NK-92 (cell line): ENCODE data around the gene KCNC3.

Experiments
- DNase-seq: peaks from one replicate; lab custom pipeline; 2025; ENCODE audit not compliant: unreplicated experiment; lab: John Stamatoyannopoulos, UW

The KCNC3 gene

DNA sequence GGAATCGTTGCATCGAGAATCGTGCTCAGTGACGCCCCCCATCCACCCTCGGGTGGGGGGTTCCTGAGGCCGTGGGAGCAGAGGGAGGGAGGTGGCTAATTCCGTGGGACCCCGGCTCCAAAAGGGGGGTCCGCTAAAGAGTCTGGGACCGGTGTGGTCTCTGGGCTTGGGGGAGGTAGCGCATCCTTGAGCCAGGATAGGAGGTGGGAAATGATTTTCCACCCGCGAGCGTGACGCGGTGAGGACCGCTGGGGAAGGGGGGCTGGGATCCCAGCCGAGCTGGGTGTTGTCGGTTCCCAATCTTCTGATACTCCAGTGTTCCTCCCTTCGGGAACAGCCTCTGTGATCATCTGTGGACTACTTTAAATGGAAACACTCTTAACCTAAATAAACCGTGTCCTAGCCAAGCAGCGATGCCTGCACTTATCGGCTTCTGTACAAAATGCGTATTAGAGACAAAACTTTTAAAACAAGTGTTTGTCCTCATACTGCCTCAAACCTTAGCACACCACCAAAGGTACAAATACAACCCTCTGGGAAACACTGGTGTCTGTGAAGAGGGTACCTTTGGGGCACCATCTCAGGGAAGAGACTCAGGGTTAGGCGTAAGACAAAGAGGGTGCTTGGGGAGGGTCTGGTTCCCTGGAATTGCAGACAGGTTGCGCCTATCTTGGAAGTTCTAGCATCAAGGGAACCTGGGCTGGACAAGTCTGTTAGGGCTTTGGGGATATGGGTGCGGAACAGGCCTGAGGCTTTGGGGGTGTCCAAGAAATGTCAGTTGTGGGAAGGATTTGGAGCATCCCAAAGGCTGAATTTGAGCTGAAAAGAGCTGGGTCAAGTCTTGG, 16.0 kb downstream of the KCNC3 start:
- no peak for DNase-seq

DNA sequence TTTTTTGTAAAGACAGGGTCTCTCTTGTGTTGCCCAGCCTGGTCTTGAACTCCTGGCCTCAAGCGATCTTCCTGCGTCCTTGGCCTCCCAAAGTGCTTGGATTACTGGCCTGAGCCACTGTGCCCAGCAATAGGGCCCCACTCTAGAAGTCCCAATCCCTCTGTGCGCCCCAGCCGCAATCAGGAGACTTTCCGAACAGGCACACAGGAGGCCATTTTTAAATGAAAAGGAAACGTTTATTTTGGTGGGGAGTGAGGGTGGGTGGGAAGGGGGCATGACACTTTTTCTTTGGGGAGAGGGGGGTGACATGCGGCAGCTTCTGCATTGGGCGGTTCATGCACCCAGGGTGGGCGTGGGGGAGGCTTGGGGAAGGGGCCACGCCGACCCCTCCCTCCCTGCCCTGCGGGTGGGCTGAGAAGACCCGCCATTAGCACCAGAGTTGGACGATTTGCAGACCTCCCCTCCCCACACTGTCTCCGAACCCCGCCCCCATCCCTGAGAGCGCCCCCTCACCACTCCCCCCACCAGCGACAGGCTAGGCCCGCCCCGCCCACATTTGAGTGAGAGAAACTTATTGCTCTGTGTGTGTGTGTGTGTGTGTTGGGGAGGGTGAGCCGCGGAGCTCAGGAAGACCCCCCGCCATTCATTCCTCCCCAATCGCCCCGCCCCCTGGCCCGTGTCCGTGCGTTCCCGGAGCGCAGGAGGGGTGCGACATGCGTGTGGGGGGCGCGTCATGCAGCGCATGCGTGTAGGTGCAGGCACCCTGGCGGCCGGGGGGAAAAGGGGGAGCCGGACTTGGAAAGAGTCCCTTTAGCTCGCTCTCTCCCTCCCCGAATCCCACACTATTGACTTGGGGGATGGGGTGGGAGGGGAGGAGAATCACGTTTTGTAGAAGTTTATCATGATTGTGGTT, 17.2 kb downstream of the KCNC3 start:
- DNase-seq = no peak

DNA sequence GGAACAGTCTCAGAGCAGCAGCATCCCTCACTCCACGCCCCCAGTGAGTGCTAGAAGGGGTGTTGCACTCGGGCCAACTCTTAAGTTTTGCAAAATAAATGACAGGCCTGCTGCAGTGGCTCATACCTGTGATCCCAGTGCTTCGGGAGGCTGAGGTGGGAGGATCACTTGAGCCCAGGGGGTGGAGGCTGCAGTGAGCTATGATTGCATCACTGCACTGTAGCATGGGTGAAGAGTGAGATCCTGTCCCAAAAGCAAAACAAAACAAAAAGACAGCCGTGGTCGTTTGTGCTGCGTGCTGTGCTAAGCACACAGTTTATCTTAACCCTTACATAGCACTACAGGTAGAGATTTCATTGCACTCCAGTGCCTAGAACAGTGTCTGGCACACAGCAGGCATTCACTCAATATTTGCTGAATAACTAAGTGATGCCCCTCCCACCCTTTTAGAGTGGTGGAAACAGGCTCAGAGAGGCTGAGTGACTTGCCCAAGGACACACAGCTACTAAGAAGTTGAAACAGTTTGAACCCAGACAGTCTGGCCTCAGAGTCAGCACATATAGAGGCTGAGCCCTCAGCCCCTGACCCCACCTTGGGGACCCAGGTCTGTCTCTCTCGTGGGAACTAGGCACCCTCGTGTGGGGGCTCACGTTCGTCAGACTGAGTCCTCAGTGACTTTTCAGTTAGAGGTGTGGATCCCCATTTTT, 18.3 kb downstream of the KCNC3 start:
- no peak for DNase-seq

DNA sequence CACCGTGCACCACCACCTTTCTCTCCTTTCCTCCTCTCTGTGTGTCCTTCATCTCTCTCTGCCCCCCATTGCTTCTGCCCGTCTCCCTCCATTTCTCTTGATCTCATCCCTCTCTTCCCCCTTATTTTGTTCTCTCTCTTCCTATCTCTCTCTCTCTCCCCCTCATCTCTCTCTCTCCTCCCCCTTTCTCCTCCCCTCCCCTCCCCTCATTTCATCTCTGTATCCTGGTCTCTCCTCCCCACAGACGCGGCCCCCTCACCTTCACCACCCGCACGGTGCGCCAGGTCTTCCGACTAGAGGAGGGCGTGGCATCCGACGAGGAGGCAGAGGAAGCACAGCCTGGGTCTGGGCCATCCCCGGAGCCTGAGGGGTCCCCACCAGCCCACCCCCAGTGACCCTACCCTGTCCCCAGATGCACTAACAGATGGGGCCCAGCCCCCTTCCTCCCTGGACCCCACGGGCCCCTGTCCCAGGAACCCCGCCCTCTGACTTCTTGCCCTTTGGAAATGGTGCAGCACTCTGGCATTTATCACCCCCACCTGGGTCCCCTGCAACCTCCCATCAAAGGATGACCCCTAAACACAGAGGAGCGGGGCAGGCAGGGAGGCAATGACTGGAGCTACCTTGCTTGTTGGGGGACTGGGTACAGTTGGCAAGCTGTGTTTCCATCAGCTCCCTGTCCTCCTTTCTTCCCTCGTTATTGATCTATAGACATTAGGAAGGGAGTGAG, 19.6 kb downstream of the KCNC3 start:
- DNase-seq = no peak

DNA sequence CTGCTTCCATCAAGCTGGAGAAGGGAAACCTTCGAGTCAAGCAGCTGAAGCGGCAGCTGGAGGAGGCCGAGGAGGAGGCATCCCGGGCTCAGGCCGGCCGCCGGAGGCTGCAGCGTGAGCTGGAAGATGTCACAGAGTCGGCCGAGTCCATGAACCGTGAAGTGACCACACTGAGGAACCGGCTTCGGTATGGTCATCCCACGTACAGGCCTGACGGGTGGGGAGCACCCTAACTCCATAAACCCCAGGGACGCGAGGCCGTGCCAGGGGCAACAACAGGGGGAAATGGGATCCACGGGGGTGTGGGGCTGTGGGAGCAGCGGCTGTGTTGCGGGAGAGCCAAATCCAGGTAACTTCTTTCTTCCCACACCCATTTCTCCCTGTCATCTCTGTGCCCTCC, 20.2 kb downstream of the KCNC3 start:
- DNase-seq = no peak

DNA sequence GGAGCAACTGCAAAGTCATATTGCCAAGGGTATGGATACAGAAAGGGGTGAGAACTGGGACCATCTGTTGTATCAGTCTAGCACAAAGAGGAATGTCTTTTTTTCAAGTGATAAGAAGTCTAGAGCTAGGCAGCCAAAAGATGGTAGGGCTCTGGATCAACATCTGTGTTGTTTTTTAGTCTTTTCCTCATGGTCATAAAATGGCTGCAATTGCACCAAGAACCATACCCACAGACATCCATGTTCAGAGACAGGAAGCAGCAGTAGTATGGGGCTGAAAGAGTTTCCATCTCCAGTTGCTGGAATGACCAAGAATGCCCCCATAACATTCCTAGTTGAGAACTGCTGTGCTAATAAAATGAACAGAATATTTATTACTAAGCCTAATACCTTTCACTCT, 25.6 kb downstream of the KCNC3 start:
- no peak for DNase-seq

DNA sequence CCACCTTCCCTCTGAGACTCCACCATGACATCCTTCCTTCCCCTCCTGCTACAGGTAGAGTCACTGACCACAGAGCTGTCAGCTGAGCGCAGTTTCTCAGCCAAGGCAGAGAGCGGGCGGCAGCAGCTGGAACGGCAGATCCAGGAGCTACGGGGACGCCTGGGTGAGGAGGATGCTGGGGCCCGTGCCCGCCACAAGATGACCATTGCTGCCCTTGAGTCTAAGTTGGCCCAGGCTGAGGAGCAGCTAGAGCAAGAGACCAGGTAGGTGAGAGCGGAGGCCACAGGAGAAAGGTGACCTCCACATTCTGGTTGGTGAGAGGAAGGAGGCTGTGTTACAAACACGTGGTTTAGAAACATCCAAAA, 27.6 kb downstream of the KCNC3 start:
- DNase-seq = no peak

DNA sequence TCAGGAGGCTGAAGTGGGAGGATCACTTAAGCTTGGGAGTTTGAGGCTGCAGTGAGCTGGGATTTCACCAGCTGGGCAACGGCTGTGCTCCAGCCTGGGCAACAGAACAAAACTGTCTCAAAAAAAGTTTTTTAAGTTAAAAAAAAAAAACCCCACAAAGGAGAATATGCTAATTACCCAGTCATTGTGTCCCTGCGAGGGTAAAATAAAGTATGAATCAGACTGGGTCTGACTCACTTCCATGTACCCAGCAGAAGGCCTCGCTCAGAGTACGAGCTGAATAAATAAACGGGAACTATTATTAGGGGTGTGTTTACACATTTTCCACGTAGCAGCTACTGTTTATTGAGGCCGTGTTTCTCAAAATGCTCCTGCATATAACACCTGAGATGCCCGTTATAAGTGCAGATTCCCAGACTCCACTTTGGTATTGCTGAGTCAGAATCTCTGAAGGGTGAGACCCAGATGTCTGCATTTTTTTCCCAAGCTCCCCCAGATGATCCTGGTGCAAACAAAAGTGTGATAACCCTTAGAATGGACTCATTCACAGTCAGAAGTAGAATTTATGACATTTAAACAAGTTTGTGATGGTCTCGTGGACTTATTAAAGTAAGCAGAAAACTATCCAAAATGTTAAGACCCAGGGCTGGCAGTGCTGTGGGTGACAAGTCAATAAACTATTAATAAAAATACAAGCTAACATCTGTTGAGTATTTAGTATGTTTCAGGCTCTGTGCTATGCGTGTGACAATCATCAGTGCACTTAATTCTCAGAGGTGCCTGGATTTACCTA, 28.2 kb downstream of the KCNC3 start:
- DNase-seq = no peak

DNA sequence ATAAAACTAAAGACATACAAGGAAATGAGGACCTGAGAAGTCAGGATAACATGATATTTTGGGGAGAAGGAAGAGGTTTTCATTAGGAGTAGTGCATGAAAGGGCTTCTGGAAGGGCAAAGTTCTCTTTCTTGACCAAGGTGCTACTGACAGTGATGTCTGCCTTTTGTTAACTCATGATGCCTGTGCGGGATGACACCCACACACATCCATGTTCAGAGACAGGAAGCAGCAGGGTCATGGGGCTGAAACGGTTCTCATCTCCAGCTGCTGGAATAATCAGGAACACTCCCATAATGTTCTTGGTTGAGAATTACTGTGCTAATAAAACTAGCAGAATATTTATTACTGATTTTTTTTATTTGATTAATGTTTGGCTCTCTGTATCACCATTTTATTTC, 29.1 kb downstream of the KCNC3 start:
- DNase-seq = no peak

DNA sequence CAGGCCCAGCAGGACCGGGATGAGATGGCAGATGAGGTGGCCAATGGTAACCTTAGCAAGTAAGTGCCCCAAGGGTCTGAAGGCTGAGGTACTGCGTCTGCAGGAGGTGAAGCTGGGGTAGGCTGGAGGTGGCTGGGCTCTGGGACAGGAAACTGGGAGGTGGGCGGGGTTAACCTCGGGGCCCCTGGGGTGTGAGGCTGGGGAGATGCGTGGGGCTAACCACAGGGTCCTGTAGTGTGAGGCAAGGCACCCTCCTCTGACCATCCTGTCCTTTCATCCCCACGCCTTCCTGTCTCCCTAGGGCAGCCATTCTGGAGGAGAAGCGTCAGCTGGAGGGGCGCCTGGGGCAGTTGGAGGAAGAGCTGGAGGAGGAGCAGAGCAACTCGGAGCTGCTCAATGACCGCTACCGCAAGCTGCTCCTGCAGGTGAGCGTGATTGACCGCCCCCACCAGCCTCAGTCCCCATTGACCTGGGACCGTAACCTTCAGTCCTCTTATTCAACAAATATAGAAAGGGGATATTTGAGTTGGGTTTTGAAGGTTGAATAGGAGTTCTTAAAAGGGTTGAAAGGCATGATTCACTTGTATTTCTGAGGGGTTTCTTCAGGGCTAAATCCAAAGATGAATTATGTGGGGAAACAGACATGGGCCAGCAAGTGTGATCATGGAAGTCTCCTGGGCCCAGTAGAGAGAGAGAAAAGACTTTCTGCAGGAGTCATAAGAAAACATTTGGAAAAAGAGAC, 35.7 kb downstream of the KCNC3 start:
- no peak for DNase-seq

DNA sequence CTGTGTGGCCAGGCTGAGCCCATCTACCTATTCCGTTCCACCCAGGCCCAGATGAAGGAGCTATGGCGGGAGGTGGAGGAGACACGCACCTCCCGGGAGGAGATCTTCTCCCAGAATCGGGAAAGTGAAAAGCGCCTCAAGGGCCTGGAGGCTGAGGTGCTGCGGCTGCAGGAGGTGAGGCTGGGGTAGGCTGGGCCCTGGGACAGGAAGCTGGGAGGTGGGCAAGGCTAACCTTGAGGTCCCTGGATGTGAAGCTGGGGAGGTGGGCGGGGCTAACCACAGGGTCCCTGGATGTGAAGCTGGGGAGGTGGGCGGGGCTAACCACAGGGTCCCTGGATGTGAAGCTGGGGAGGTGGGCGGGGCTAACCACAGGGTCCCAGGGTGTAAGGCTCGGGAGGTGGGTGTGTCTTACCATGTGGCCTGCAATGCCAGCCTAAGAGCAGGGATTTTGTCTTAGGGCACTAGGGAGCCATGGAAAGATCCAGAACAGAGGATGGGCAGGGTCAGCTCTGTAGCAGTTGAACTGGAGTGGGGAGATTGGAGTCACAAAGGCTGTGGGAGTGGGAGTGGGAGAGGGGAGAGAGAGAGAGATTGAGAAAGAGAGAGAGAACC, 36.9 kb downstream of the KCNC3 start:
- DNase-seq = no peak

DNA sequence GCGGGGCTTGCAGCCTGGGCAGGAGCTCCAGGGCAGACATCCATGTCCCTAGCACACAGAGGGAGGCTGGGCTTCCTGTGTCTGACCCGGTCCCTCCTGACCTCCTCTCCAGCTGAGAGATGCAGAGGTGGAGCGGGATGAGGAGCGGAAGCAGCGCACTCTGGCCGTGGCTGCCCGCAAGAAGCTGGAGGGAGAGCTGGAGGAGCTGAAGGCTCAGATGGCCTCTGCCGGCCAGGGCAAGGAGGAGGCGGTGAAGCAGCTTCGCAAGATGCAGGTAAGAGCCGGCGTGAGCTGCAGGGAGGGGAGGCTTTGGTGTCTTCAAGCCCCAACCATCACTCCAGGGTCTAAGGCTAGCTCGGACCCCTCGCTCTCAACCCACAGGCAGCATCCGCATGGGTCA, 38.4 kb downstream of the KCNC3 start:
- no peak for DNase-seq

DNA sequence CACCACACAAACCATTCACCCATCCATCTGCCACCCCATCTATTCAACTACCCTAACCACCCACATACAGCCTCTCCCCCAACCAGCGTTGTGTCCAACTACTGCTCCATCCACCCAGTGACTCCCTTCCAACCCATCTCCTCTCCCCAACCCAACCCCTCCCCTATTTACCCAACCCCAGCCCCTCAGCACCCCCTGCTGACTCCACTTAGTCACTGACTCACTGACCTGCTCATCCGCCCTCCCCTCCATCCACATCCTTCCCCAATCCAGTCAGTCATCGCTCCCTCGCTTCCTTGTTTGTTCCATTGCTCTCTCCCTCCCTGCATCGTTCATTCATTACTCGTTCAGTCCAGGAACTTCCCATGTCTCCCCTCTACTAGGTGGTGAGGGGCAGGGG, 39.2 kb downstream of the KCNC3 start:
- no peak for DNase-seq

DNA sequence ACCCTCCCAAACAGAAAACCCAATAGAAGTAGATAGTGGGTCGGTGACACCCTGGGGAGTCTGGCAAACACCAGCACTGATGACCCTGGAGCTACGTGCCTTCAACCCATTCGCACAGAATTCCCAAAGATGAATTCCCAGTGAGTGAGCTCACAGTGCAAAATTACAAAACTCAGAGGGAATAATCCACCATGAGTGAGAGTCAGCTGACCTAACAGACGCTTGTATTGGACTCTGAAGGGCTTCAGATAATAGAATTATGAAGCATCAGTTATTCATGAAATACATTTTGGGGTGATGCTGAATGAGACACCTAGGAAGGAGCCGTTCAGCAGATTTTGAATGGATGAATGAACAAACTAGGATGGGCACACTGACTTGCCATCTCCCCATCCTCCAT, 40.2 kb downstream of the KCNC3 start:
- no peak for DNase-seq

DNA sequence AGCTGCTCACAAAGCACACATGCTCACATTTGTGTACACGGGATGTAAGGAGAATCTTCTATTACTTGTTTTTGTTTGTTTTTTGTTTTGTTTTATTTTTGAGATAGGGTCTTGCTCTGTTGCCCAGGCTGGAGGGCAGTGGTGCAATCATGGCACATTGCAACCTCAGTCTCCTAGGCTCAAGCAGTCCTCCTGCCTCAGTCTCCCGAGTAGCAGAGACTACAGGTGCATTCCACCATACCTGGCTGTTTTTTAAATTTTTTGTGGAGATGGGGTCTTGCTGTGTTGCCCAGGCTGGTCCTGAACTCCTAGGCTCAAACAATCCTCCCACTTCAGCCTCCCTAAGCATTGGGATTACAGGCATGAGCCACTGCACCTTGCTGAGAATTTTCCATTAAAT, 41.8 kb downstream of the KCNC3 start:
- DNase-seq = no peak

DNA sequence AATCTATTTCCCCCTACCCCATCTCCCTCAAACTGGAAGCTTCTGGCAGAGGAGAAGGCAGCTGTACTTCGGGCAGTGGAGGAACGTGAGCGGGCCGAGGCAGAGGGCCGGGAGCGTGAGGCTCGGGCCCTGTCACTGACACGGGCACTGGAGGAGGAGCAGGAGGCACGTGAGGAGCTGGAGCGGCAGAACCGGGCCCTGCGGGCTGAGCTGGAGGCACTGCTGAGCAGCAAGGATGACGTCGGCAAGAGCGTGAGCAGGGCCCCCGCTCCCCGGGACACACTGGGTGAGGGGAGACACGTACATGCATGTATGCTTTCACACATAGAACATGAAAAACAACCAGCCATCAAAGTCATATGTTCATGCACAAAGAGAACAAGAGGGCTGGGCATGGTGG, 42.7 kb downstream of the KCNC3 start:
- DNase-seq = no peak

DNA sequence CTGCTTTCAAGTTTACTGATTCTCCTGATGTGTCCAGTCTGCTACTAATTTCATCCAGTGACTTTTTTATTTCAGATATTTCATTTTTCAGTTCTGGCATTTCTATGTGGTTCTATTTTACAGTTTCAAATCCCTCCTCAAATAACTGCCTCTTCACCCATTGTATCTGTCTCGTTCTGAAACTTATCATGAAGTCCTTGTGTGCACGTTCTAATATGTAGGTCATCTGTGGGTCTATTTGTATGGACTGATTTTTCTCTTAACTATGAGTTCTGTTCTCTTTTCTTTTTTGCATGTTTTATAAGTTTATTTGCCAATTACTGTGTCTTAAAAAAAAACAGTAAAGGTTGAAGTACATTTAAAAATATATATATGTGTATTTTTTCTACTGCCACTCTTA, 43.3 kb downstream of the KCNC3 start:
- DNase-seq = no peak

DNA sequence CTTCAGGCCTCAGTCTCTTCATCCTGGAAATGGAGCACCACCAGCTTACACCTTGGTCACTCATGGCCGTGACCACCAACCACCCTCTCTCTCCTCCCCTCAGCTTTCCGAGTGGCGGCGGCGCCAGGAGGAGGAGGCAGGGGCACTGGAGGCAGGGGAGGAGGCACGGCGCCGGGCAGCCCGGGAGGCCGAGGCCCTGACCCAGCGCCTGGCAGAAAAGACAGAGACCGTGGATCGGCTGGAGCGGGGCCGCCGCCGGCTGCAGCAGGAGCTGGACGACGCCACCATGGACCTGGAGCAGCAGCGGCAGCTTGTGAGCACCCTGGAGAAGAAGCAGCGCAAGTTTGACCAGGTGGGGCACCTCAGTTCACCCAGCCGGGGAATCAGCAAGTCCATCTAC, 47.7 kb downstream of the KCNC3 start:
- no peak for DNase-seq

DNA sequence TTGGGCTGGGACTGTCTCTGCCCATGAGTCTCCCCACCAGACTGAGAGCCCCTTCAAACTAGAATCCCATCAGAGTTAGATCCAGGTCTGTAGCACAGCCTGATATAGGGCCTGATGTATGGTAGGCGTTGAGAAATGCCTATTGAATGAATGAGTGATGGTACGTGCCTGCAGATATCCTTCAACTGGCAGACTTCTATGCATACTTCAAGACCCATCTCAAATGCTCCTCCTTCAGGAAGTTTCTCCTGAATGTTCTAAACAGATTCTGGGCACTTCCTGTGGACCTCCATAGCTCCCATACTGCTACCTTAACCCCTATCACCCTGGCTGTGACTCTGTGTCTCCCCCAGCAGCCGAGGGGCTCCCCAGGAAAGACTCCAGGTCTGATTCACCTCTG, 48.2 kb downstream of the KCNC3 start:
- DNase-seq = no peak
